ENCODE data around the gene ETFA.

DNA sequence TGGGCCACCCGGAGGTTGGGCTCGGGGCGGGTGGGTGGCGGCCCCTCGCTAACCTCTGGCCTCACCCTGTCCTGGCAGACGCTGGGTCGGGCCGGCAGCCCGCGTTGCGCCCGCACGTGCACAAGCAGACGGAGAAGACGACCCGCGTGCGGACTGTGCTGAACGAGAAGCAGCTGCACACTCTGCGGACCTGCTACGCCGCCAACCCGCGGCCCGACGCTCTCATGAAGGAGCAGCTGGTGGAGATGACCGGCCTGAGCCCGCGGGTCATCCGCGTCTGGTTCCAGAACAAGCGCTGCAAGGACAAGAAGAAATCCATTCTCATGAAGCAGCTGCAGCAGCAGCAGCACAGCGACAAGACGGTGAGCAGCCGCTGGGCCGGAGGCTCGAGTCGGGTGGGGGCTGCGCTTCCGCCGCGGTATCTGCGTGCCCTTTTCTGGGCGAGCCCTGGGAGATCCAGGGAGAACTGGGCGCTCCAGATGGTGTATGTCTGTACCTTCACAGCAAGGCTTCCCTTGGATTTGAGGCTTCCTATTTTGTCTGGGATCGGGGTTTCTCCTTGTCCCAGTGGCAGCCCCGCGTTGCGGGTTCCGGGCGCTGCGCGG, 29.0 kb upstream of the ETFA start:
- TF ChIP-seq POLR2A (IDR thresholded peaks at IDR 0.05; ENCODE audit: low read length) (no peak), GATA1 (IDR thresholded peaks at IDR 0.05; ENCODE audit: low read depth, low read length) (no peak)

Data from erythroblast (primary cell).